GM18520 (cell line): ENCODE results near the gene MTX3.

ENCODE experiments used
- ATAC-seq: cut with Tn5 transposase; IDR thresholded peaks from one replicate; pipeline ENCODE4 v1.9.1; 2021; ENCODE audit not compliant: unreplicated experiment

MTX3 gene, protein sequence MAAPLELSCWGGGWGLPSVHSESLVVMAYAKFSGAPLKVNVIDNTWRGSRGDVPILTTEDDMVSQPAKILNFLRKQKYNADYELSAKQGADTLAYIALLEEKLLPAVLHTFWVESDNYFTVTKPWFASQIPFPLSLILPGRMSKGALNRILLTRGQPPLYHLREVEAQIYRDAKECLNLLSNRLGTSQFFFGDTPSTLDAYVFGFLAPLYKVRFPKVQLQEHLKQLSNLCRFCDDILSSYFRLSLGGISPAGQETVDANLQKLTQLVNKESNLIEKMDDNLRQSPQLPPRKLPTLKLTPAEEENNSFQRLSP

DNA sequence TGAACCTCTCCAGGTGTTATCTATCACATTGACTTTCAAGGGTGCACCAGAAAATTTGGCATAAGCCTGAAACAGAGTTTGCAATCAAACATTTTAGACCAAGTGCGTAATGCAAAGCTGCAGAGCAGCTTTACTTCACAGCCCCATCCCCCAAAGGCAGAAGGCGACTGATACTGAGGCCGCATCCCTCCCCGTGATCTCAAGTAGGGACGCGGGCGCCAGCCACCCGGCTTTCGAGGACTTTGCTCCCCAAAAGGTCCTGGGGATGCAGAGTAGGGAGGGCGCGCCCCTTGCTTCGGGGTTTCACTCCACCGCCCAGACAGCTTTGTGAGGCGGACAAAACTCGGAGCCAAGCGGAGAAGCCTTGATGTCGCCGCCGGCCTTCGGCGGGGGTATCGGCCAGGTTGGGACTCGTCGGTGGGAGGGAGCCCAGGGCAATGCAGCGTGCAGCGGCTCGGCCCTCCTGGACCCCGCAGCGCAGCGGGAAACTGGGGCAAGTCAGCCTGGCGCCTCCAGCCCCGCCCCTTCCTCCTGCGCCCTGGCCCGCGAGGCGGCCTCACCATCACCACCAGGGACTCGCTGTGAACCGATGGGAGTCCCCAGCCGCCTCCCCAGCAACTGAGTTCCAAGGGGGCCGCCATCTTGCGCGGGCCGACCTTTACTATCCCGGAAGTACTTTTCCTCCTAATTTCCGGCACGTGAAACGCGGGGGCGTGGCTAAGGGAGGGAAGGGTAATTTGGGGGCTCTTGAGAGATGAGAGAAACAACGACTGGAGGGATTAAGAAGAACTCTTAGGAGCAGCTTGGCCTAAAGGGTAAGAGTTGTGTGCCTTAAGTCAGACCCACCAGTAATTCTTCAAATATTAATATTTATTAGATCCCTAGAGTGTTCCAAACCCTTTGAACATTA lies at the start of gene MTX3:
MTX3 (minus strand) TSS at position 665 of the 910 bp plus-strand sequence; CDS start at position 641, 24 bp downstream.
- peak; percentile 70 for ATAC-seq

DNA sequence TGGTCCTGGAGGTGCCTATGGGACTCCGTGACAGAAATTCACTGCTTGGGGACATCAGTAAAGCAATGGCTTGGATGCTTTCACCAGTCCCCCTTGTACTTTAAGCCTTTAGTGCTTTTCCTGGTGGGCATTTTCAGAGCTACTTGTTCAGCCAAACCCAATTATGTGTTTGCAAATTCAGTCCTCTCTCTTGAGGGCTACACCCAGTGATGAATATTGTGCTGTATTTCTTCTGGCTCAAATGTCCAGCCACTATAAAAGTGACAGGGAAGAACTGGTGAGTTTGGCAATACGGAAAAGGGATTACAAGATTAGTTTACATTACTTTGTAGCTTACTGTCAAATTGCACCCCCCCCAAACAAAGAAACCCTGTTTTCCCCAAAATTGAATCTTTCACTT lies 48.6 kb upstream of the MTX3 start:
- ATAC-seq = no peak

DNA sequence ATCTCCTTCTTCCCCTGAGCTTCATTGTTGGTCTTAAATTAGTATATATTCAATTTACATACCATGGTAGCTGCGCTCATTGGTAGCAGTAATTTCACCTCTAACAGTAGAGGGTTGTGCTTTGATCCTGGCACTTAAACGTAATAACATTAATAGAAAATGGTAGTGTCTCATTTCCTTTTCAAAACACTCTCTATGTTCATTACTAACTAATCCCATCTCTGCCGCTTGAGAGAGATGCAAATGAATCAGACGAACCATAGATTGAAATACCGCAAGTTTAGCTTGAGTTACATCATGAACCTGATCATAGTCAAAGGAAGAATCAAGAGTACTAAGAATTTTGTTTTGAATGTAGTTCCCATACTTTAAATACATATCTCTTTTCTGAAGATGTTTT lies 46.3 kb upstream of the MTX3 start:
- ATAC-seq = peak; percentile 73

DNA sequence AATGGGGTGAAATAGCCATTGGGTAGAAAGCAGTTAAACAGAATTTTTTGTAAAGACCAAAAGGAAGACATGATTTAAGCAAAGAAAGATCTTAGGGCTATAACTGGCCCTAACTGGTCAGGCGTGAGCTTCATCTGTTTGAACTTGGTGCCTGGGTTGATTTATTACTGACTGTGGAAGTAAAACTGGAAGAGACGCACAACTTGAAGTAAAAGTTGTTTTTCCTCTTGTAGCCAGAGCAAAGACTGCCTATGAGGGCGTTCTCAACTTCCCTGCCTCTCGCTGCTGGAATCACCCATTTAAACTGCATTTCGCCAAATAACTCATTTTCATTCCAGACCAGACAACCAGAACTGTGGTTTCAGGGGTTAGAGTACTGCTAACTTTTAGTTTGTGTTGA lies 45.6 kb upstream of the MTX3 start:
- ATAC-seq = no peak

DNA sequence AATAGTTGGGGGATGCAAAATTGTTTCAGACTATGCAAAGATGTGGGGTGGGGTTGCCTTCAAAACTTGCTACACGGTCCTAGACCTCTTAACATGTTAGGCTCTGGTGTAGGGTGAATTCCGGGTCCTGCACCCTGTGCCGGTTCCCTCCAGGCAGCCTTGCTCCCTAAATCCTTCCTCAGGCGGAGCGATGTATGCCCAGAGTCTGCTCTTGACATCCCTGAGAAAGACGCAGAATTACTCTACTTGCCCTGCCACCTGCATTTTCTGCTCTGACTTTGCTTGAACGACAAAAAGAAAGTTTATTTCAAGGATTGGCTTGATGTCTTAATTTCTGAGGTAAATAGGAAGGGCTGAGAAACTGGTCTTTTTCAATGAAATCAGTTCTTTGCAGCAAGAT lies 44.8 kb upstream of the MTX3 start:
- ATAC-seq = no peak

DNA sequence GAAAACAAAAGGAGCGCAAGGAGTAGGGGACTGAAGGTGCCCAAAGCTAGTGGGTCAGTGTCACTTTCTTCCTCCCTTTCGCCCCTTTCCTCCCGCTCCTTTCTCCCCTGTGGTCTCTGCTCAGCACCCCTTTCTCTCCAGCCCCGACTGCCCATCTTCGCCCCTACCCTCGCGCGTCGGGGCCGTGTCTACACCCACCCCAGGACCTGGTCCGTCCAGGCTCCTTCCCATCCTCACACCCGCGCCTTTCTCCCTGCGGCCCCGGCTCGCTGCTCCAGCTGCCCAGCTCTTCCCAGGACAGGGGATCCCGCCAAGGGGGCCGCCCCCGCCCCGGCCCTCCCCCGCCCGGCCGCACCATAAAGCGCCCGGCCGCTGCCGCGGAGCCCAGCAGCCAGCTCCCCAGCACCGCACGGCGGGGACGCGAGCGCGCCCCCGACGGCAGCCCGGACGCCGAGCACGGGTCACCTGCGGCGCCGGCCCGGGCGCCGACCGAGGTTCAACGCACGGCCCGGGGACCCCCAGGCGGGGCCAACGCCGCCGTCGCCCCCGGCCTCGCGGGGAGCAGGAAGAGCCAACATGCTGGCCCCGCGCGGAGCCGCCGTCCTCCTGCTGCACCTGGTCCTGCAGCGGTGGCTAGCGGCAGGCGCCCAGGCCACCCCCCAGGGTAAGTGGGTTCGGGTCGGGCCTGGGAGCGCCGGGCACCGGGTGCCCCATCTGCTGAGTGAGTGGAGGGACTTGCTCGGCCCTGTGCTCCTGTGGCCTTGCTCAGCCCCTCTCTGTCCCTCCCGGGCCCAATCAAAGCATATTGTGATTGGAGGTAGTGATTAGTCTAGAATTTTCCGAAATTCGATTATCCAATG lies 44.1 kb upstream of the MTX3 start, which contains the start of gene THBS4:
THBS4 (plus strand) TSS at position 387 of the 860 bp plus-strand sequence; CDS start at position 577, 190 bp downstream.
- ATAC-seq = no peak

DNA sequence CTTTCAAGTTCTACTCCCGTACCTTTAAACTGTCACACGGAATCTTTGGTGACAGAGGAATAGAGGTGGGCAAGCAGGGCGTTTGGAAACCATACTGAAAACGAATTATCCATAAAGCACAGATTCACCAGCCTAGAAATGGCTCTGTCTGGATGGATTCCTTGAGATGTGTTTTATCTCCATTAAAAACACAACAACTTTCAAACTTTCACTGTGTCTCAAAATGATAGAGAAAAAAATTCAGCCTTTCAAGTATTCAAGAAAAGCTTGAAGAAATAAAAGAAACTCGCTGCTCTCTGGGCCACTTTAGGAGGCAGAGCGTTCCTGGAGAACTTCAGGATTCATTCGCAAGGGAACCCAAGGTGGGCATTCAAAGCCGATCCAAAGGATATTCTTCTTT lies 43.5 kb upstream of the MTX3 start:
- no peak for ATAC-seq

DNA sequence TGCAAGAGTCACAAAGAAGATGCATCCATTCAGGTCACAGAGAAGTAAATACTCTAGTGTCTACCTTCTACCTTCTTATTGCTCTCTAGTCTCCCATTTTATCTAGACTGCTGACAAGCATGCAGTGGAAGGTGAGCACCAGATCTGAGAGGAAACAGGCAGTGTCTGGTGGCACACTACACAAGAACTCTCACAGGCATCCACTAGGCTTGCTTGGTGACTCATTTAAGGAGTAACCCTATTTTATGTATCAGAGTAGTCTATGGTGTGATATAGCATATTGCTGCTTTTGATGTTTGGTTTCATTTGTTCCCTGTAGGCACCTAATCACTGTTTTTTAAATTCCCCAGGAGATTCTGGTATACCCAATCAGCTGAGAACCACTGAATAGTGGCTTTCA lies 42.5 kb upstream of the MTX3 start:
- no peak for ATAC-seq

DNA sequence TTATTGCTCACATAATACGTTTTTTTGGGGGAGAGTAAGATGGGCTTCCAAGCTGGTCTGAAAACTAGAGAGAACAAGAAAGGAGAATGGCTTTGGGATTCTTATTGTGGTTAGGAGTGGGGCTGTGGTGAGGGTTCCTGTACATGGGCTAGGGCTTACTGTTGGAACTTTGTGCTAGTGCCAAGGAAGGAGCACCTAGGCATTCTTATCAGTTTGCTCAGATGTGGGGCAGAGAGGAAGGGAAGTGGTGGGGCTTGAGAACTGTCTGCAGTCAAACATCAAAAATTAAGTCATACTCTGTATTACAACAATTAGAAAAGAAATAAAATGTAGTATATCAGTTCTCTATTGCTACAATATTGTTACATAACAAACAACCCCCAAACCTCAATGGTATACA lies 40.0 kb upstream of the MTX3 start:
- ATAC-seq = no peak

DNA sequence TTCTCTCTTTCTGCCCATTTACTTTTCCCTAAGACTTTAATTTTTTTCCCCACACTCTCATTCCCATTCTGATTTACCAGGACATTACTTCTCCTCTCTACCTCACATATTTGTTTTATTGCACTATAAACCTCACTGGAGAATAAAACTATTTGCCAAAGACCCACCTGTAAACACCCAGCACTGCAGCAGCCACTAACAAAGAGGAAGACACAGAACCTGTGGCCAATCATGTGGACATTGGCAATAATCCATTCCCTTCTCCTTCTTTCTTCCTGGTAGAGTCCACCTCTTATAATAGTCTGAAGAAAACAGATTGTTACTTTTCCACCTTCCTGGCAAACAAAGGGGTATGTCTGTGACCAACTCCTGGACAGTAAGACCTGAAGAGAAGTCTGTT lies 35.8 kb upstream of the MTX3 start:
- ATAC-seq = no peak

DNA sequence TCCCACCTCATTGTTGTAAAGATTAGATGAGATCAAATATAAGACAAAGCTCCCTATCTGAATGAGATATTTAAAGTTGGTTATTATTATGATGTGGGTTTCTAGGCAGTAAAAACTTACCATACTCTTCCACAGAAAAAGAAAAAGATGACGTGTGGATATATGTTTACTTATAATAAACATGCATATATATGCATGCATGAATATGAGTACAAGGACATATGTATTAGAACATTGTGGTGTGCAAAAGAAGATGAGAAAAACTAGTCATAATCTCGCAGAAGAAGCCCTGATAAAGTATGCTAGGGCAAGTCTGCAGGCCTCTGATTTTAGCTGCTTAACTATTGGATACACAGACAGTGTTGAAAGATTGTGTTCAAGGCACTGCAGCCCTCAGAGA lies 34.0 kb upstream of the MTX3 start:
- no peak for ATAC-seq

DNA sequence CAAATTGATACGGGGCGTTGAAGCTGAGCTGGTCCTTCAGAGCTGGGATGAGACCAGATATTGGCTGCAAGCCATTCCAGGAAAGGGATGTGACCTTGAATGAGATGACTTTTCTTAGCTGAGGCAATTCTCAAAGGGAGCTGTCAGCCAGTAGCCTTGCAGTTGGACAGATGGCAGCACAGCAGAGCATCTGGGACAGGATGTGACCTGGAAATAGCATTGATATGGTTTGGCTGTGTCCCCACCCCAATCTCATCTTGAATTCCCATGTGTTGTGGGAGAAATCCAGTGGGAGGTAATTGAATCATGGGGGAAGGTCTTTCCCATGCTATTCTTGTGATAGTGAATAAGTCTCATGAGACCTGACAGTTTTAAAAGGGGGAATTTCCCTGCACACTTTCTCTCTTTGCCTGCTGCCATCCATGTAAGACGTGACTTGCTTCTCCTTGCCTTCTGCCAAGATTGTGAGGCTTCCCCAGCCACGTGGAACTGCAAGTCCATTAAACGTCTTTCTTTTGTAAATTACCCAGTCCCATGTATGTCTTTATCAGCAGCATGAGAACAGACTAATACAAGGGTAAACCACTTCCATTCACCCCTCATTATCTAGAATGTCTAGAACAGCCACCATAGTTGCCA lies 19.8 kb upstream of the MTX3 start:
- ATAC-seq = no peak

DNA sequence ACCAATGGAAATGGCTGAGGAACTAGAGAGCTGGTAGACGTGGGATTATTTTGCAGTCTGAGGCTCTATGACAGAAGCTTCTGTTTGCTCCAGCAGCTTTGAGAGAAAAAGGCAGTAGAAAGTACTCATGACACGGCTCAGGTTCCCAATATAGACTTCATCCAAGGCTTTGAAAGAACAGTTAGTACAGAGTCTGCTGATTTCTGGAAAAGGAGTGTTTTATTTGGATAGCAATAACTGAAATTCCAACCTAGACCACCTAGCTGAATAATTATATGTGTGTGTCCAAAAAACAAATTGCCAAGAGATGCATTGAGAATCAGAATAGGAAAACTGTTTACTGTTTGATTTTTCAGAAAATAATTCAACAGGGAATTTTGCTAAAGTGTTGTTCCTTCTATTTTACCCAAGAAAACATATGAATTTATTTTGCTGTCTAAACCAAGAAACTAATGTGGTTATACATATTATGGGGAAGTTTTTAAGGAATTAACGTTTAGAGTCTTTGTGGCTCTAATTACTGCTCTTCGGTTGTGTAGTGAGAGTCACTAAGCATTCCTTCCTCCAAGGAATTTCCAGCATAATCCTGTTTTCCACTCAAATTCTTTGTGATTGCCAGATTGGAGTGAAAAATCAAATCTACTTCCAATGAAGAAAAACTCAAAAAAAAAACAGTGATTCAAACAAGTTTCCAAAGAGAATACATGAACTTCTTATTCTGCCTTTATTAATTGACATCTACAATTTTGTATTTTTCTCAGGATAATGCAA lies 18.1 kb upstream of the MTX3 start:
- no peak for ATAC-seq

DNA sequence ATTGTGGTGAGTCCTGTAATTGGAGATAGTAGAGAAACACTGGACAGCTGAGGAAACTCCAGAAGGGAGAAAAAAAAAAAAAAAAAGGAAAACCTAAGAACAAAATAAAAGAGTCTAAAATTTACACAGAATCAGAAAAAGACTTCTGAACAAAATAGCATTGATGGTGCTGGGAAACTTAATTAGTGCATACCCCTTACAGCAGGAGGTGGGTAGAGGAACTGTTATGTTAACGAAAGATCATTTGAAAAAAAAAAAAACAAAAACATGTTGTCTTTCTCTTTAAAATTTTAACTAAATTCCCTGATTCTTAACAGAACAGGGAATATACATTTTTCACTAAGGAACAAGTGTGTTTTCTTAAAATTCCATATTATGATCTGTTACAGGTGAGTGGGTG lies 11.6 kb upstream of the MTX3 start:
- no peak for ATAC-seq

DNA sequence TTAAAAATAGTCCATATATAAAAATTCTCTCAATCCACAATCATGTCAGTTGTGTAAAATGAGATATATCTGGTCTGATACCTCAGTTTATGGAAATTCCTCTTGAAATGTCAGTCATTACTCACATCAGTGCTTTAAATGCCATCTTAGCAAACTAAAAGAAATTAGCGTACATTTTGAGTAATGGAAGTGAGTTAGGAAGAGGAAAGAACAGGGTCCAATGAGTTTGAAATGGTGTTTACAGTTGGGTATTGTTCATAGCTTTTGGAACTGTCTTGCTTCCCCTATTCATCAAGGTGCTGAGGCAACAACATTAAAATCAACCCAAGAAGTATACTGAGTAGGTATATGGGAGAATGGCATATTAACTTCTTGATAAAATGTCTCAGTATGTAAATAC lies 8.7 kb upstream of the MTX3 start:
- ATAC-seq = no peak

DNA sequence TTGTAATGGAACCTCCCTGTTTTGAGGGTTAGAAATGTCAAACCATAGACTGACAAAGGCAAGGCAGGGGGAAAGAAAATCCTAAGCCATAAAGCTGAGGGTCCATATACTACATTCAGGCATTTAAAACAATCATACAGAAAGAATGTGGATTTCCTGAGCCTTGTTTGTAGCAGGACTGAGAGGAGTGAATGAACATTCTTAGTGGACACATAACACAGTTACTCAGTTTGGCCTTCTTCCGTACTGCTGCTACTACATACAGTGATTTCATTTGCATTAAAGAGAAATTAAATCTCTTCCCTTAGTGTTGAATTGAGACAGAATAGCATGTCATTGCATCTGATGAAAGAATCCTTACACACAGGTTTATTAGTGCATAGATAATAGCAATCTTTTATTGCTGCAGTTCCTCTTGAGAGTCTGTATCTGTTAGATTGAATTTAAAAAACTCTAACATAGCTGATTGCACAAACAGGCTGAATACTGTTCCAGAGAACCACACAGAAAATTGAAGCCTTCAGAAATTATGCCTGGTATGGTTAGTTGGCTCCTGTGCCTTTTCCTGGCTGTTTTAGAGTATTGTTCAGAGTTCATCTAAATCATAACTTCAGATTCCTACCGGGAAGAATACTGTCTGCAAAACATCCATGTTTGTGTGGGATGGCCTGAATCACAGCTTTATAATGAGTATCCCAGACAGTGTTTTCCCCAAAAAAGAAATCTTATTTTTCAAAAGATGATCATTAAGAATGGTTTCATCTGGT lies 2.0 kb upstream of the MTX3 start:
- no peak for ATAC-seq

DNA sequence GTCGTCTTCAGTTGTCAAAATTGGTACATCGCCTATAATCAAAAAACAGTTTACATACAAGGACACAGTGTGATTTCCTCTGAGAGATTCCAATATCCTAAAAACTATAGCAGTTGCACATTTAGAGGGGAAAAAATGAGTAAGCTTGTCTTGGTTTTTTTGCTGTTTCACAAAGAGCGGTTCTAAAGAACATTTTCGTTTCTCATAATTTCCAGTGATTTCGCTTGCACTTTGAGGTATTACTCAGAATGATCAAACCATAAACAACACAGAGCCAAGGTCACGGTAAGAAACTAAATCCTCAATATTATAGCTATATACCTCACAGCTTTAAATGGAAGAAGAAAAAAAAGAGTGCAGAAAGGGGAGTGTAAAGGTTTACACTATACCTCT lies 861 bp downstream of the MTX3 start:
- ATAC-seq = peak; percentile 57

DNA sequence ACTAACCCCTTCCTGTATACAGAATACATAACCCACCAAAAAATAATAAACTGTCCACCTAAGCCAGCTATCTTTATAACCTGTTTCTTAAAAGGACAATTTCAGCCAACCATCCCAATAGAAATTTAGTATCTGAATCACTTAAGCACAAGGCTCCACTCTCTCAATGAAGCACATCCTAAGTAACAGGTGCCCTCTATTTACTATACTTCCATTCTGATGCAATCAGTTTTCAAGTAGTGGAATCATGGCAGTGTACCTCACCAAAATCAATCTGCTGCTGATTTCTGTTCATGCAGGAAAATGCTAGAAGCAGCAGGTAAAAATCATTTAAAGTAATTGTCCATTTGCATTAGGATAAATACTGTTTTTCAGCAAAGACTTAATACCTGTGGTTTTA lies 4.8 kb downstream of the MTX3 start:
- ATAC-seq = no peak

DNA sequence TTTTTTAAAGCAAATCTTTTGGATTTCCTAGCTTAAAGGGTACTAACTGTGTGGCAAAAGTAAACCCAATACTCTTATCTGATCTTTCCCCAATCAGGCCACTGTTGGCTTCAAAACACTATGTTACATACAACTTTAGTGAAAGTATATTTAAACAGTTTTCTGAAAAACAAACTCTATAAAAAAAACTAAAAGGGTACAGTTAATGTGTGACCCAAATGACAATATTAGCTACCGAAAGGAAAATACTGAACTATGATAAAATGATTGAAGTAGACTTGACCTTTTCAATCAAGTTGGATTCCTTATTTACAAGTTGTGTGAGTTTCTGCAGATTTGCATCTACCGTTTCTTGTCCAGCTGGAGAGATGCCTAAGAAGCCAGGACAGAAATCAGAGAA lies 5.8 kb downstream of the MTX3 start:
- no peak for ATAC-seq
